Hepatocyte (in vitro differentiated cells): ENCODE data around the gene HSPB6. TPM values are rescaled to one million over a fixed set of nuclear protein-coding genes. Genes with fewer than 3 reads are reported as not detected.

Experiments
- DNase-seq: peaks from one replicate; pipeline ENCODE4 v3.0.0-alpha.2; 2016; ENCODE audit warnings: low spot score
- H2AFZ ChIP-seq: fragments of 200-600 bp; sonication (generic); 2 replicates; pipeline ENCODE4 v1.6.0; 2016; ENCODE audit warnings: antibody characterized with exemption, mild to moderate bottlenecking
- H3K27ac ChIP-seq: fragments of 200-600 bp; sonication (generic); 2 replicates; pipeline ENCODE4 v1.5.1; 2016; ENCODE audit warnings: mild to moderate bottlenecking
- H3K27me3 ChIP-seq: fragments of 200-600 bp; sonication (generic); 2 replicates; pipeline ENCODE4 v1.6.1; 2016
- H3K36me3 ChIP-seq: fragments of 200-600 bp; sonication (generic); replicated peaks from 2 replicates; pipeline ENCODE4 v1.5.1; 2016; ENCODE audit warnings: low read depth; ENCODE audit not compliant: insufficient read depth
- H3K4me1 ChIP-seq: fragments of 200-600 bp; sonication (generic); 2 replicates; pipeline ENCODE4 v1.5.1; 2016; ENCODE audit warnings: mild to moderate bottlenecking, moderate library complexity; ENCODE audit not compliant: insufficient read depth
- H3K4me2 ChIP-seq: fragments of 200-600 bp; sonication (generic); 2 replicates; pipeline ENCODE4 v1.6.0; 2016
- H3K4me3 ChIP-seq: fragments of 200-600 bp; sonication (generic); 2 replicates; pipeline ENCODE4 v1.5.1; 2016; ENCODE audit warnings: mild to moderate bottlenecking
- H3K79me2 ChIP-seq: fragments of 200-600 bp; sonication (generic); 2 replicates; pipeline ENCODE4 v1.6.0; 2017; ENCODE audit warnings: mild to moderate bottlenecking
- H3K9me2 ChIP-seq: fragments of 200-600 bp; sonication (generic); replicated peaks from 2 replicates; pipeline ENCODE4 v1.6.0; 2017; ENCODE audit warnings: mild to moderate bottlenecking; ENCODE audit not compliant: insufficient read depth
- H3K9me3 ChIP-seq: fragments of 200-600 bp; sonication (generic); 2 replicates; pipeline ENCODE4 v1.5.1; 2016; ENCODE audit warnings: low read depth, mild to moderate bottlenecking
- H4K20me1 ChIP-seq: fragments of 200-600 bp; sonication (generic); 2 replicates; pipeline ENCODE4 v1.6.0; 2016; ENCODE audit warnings: mild to moderate bottlenecking; ENCODE audit not compliant: insufficient read depth, poor library complexity, severe bottlenecking
- EZH2 ChIP-seq: fragments of 200-600 bp; sonication (generic); IDR thresholded peaks from 2 replicates; pipeline ENCODE4 v1.6.1; 2016; ENCODE audit warnings: antibody characterized with exemption, mild to moderate bottlenecking, borderline replicate concordance
- EZH2phosphoT487 ChIP-seq: fragments of 200-600 bp; sonication (generic); IDR thresholded peaks from one replicate; pipeline ENCODE4 v1.6.1; 2018; ENCODE audit warnings: antibody characterized with exemption, mild to moderate bottlenecking, low read depth, moderate library complexity; ENCODE audit not compliant: unreplicated experiment, severe bottlenecking
- WGBS: methylation state at CpG from one replicate; pipeline ENCODE4 v1.1.6; 2016; ENCODE audit warnings: low lambda C conversion rate; ENCODE audit errors: missing lambda C conversion rate; 5-methylcytosine and 5-hydroxymethylcytosine counted together
- polyA plus RNA-seq: library from polyadenylated mRNA; unstranded; fragments of >200 nt; fragmentation: Nextera tagmentation; extraction: Ambion mirVana; gene quantifications from 2 replicates; pipeline ENCODE4 v1.2.1, GENCODE V29; 2016
- total RNA-seq: library from RNA; depleted of rRNA; stranded (reverse); fragments of >200 nt; gene quantifications from 2 replicates; pipeline ENCODE4 v1.2.3, GENCODE V29; 2014
- TF ChIP-seq, protein P1 (sequence below): fragments of 200-600 bp; sonication (generic); IDR thresholded peaks from 2 replicates; pipeline ENCODE4 v1.5.1; 2016; ENCODE audit warnings: antibody characterized with exemption, mild to moderate bottlenecking; ENCODE audit not compliant: poor library complexity

HSPB6 gene
- total and polyA plus RNA-seq, 2 experiments from 2014 or later: 7.1 to 235 TPM

GRCh38 chr19:35754370-35755130, 2.3 kb downstream of the HSPB6 start:
- Histone ChIP-seq H3K9me2 (no peaks in the 10 kb centered on the region), H4K20me1 (no peaks in the 10 kb centered on the region), H3K27me3 (peaks cover 2% of the 10 kb centered on the region), H3K4me1 (peaks cover 28% of the 10 kb centered on the region), H2AFZ (no peak overlapping the region), H3K9me3 (no peaks in the 10 kb centered on the region), H3K4me2 (peak overlapping the region; percentile 74), H3K79me2 (peaks cover 23% of the 10 kb centered on the region), H3K36me3 (no peaks in the 10 kb centered on the region), H3K27ac (peak overlapping the region; percentile 97), H3K4me3 (no peak overlapping the region)
- TF ChIP-seq, protein P1, sequence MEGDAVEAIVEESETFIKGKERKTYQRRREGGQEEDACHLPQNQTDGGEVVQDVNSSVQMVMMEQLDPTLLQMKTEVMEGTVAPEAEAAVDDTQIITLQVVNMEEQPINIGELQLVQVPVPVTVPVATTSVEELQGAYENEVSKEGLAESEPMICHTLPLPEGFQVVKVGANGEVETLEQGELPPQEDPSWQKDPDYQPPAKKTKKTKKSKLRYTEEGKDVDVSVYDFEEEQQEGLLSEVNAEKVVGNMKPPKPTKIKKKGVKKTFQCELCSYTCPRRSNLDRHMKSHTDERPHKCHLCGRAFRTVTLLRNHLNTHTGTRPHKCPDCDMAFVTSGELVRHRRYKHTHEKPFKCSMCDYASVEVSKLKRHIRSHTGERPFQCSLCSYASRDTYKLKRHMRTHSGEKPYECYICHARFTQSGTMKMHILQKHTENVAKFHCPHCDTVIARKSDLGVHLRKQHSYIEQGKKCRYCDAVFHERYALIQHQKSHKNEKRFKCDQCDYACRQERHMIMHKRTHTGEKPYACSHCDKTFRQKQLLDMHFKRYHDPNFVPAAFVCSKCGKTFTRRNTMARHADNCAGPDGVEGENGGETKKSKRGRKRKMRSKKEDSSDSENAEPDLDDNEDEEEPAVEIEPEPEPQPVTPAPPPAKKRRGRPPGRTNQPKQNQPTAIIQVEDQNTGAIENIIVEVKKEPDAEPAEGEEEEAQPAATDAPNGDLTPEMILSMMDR: no peak
- TF ChIP-seq EZH2: no peak
- TF ChIP-seq EZH2phosphoT487: no peak
- WGBS: 93% methylated on average over 10 of the region's 13 CpGs
- DNase-seq: no peak

- peaks cover 21% of the 10 kb centered on the region for H3K79me2 ChIP-seq
- H3K9me2 ChIP-seq: no peaks in the 10 kb centered on the region
- no peak overlapping the region for H3K27ac ChIP-seq
- H3K4me1 ChIP-seq: peaks cover 30% of the 10 kb centered on the region
- TF ChIP-seq, protein P1: no peak
- no peak for TF ChIP-seq EZH2phosphoT487
- no peak for TF ChIP-seq EZH2
- no peak for DNase-seq
- 93% methylated on average over 19 of the region's 20 CpGs for WGBS
- no peak overlapping the region for H2AFZ ChIP-seq
- peaks cover 2% of the 10 kb centered on the region for H3K27me3 ChIP-seq
- no peaks in the 10 kb centered on the region for H3K36me3 ChIP-seq
- no peak overlapping the region for H3K4me2 ChIP-seq
- no peaks in the 10 kb centered on the region for H4K20me1 ChIP-seq
- H3K4me3 ChIP-seq: no peak overlapping the region
- H3K9me3 ChIP-seq: no peaks in the 10 kb centered on the region
Measured at GRCh38 chr19:35753634-35754369, 3.0 kb downstream of the HSPB6 start.

DNA sequence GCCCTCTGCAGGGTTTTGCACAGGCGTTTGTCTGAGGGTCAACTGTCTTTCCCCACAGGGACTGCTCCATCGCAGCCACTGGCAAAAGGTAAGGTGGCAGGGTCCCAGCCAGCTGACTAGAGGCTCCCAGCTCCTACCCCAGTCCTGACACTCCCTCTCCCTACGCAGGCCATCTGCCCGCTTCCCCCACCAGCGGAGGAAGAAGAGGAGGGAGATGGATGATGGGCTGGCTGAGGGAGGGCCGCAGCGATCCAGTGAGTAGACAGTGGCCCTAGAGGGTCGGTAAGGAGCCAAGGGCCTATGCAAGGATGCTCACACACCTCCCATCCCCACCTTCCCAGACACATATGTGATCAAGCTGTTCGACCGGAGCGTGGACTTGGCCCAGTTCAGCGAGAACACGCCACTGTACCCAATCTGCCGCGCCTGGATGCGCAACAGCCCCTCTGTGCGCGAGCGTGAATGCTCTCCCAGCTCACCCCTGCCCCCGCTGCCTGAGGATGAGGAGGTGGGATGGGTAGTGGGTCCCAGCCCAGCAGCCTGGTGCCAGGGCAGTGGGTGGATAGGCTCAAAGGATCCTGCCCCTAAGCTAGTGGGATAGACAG, 4.0 kb downstream of the HSPB6 start:
- peaks cover 21% of the 10 kb centered on the region for H3K79me2 ChIP-seq
- H3K9me3 ChIP-seq: no peaks in the 10 kb centered on the region
- no peak overlapping the region for H3K4me2 ChIP-seq
- H3K27me3 ChIP-seq: peaks cover 2% of the 10 kb centered on the region
- DNase-seq: no peak
- no peak overlapping the region for H3K27ac ChIP-seq
- no peak overlapping the region for H3K4me3 ChIP-seq
- no peaks in the 10 kb centered on the region for H3K9me2 ChIP-seq
- TF ChIP-seq EZH2: no peak
- no peak for TF ChIP-seq EZH2phosphoT487
- TF ChIP-seq, protein P1: no peak
- H4K20me1 ChIP-seq: no peaks in the 10 kb centered on the region
- WGBS: 98% methylated on average over 20 of the region's 20 CpGs
- H3K36me3 ChIP-seq: no peaks in the 10 kb centered on the region
- H2AFZ ChIP-seq: no peak overlapping the region
- H3K4me1 ChIP-seq: peaks cover 27% of the 10 kb centered on the region
